ENCODE data around the gene NEB. TPM values are rescaled to one million over a fixed set of nuclear protein-coding genes. Genes with fewer than 3 reads are reported as not detected.

NEB gene
- total and polyA plus RNA-seq, 2 of the 4 experiments (the other 2 are of a cell fraction), result under 0.01 TPM; not detected in 1

GRCh38 chr2:151670846-151671597, 63.3 kb downstream of the NEB start:
- in situ Hi-C loops (cut with MboI; ENCODE audit: low sequenced_read_pairs) (no loop called here), intact Hi-C loops (cut with micrococcal nuclease) (no loop called here), dilution Hi-C loops (cut with HindIII; ENCODE audit: low sequenced_read_pairs, unreplicated experiment) (no loop called here)
- WGBS, 2 experiments (ENCODE audit: extremely low coverage in 2 of 2, insufficient read length in 1 of 2), result 81% methylated on average over 3 of the region's 9 CpGs; no CpG with 5 or more reads in 1 of the 2 experiments
- Histone ChIP-seq H4K5ac (ENCODE audit: low read depth, low read length) (no peak overlapping the region), H4K20me1 (ENCODE audit: insufficient read depth, low read length) (no peaks in the 10 kb centered on the region), H2BK5ac (ENCODE audit: low read depth, low read length, poor library complexity, severe bottlenecking) (no peak overlapping the region), H3K9me3 (ENCODE audit: control insufficient read depth, insufficient read depth, low read length) (no peaks in the 10 kb centered on the region), H3K4me1 (ENCODE audit: control insufficient read depth, insufficient read depth, low read length) (no peaks in the 10 kb centered on the region), H3K4me2 (ENCODE audit: low read depth, low read length) (no peak overlapping the region), H3K9me1 (ENCODE audit: insufficient read depth, low read length) (no peaks in the 10 kb centered on the region), H3K9ac (ENCODE audit: low read depth, low read length) (no peak overlapping the region), H3K4me3 (ENCODE audit: insufficient read depth, low read depth, low read length) (no peak overlapping the region), H3K14ac (replicated peaks; ENCODE audit: low read depth, low read length) (no peak overlapping the region), H2BK20ac (ENCODE audit: low read depth, low read length) (no peak overlapping the region), H3K27me3 (ENCODE audit: control insufficient read depth, insufficient read depth, low read length) (no peaks in the 10 kb centered on the region), H4K8ac (ENCODE audit: low read depth in 2 of 2, low read length in 2 of 2) (no peak overlapping the region), H2AFZ (replicated peaks; ENCODE audit: low read length, poor library complexity) (no peak overlapping the region), H2AK9ac (replicated peaks; ENCODE audit: low read depth, low read length, poor library complexity) (no peak overlapping the region), H4K91ac (ENCODE audit: insufficient read depth, low read depth, low read length) (no peak overlapping the region), H3K18ac (ENCODE audit: low read depth, low read length) (no peak overlapping the region), H3K56ac (ENCODE audit: extremely low read depth, insufficient read depth, low read length) (no peak overlapping the region), H3K23ac (ENCODE audit: low read depth, low read length) (no peak overlapping the region), H3K36me3 (ENCODE audit: control insufficient read depth, insufficient read depth, low read length) (no peaks in the 10 kb centered on the region), H3K27ac (ENCODE audit: insufficient read depth, low read length) (no peak overlapping the region), H2BK15ac (ENCODE audit: low read depth, low read length) (no peak overlapping the region), H3K79me1 (ENCODE audit: low read depth in 1 of 2, low read length in 2 of 2) (no peaks in the 10 kb centered on the region), H2AK5ac (ENCODE audit: low read depth, low read length) (no peak overlapping the region), H3K4ac (ENCODE audit: low read depth, low read length) (no peak overlapping the region), H2BK120ac (ENCODE audit: low read depth, low read length) (no peak overlapping the region)
- no TSS peak for BruUV-seq (replicated peaks)
- CTCF ChIA-PET, result no interaction called here
- POLR2A ChIA-PET (ENCODE audit: unreplicated experiment), result no interaction called here
- TF ChIP-seq FOS (IDR thresholded peaks at IDR 0.05; ENCODE audit: low read depth, low read length) (no peak), RAD21 (IDR thresholded peaks at IDR 0.05; ENCODE audit: low read length) (no peak), RCOR1 (IDR thresholded peaks at IDR 0.05; ENCODE audit: insufficient replicate concordance, low read length) (no peak), NFE2L2 (IDR thresholded peaks at IDR 0.05; ENCODE audit: low read depth, low read length) (no peak), MAFK (IDR thresholded peaks at IDR 0.05; ENCODE audit: low read depth, low read length) (no peak), POLR2A (IDR thresholded peaks at IDR 0.05; ENCODE audit: low read depth, low read length) (no peak), BHLHE40 (IDR thresholded peaks at IDR 0.05; ENCODE audit: low read depth, low read length) (no peak), RFX5 (IDR thresholded peaks at IDR 0.05; ENCODE audit: low read depth, low read length) (no peak), CHD1 (IDR thresholded peaks at IDR 0.05; ENCODE audit: low read depth, low read length) (no peak), ELK1 (IDR thresholded peaks at IDR 0.05; ENCODE audit: borderline replicate concordance, low read depth, low read length) (no peak), CEBPB (IDR thresholded peaks at IDR 0.05; ENCODE audit: low read depth, low read length) (no peak), SMC3 (IDR thresholded peaks at IDR 0.05; ENCODE audit: low read depth, low read length) (no peak), MAZ (IDR thresholded peaks at IDR 0.05; ENCODE audit: borderline replicate concordance, low read depth, low read length) (no peak), MXI1 (IDR thresholded peaks at IDR 0.05; ENCODE audit: borderline replicate concordance, low read depth, low read length) (no peak), CTCF (conservative IDR thresholded peaks at IDR 0.05; ENCODE audit: low read depth, low read length) (no peak), USF2 (IDR thresholded peaks at IDR 0.05; ENCODE audit: low read depth, low read length) (no peak)
- no peak for DNase-seq
- ATAC-seq (ENCODE audit: low read depth), result no peak

Data from IMR-90 (cell line).